Tibial artery (tissue), 4 donors: ENCODE results near the gene TRIM66.
A peak's percentile ranks its signal among the peaks of the same experiment; 100 is the strongest.

Experiments
- DNase-seq, 2 donors: peaks; one replicate each; pipeline ENCODE4 v3.0.0-alpha.2; 2019
- H3K27ac ChIP-seq, 2 donors: fragments of 200-600 bp; sonication (generic) in 1 of 2; 1 replicate in 1 of 2; 2 replicates in 1 of 2; pipeline ENCODE4 v1.5.1; 2018 to 2019; ENCODE audit warnings: mild to moderate bottlenecking in 1 of 2
- H3K27me3 ChIP-seq, 2 donors: fragments of 200-600 bp; sonication (generic) in 1 of 2; one replicate each; pipeline versions ENCODE4 v1.5.1 to v1.6.0; 2016 to 2019
- H3K36me3 ChIP-seq, 3 donors: fragments of 200-600 bp; sonication (generic) in 2 of 3; one replicate each; pipeline ENCODE4 v1.5.1; 2016 to 2019; ENCODE audit warnings: mild to moderate bottlenecking in 2 of 3
- H3K4me1 ChIP-seq, 4 donors: fragments of 200-600 bp; sonication (generic) in 2 of 4; 1 replicate in 3 of 4; 2 replicates in 1 of 4; pipeline ENCODE4 v1.5.1; 2016 to 2019
- H3K4me3 ChIP-seq, 2 donors: fragments of 200-600 bp; sonication (generic) in 1 of 2; 1 replicate in 1 of 2; 2 replicates in 1 of 2; pipeline ENCODE4 v1.5.1; 2018 to 2019; ENCODE audit warnings: mild to moderate bottlenecking in 2 of 2
- H3K9me3 ChIP-seq, 3 donors: fragments of 200-600 bp; sonication (generic) in 1 of 3; one replicate each; pipeline ENCODE4 v1.5.1; 2016 to 2019
- CTCF ChIP-seq, 2 experiments: fragments of 200-600 bp in 1 of 2; fragments of 450-650 bp in 1 of 2; IDR thresholded peaks; one replicate each; pipeline ENCODE4 v1.5.1; 2017 to 2019; ENCODE audit warnings: antibody characterized with exemption in 2 of 2, mild to moderate bottlenecking in 1 of 2, moderate library complexity in 1 of 2
- intact Hi-C: fragments of 100-400 bp; cut with DNase I; formaldehyde crosslinking; loops from one replicate; pipeline ENCODE4 v1.15.0; 2023; ENCODE audit warnings: low total_unique reads

Gene TRIM66

GRCh38 chr11:8682303-8683114 lies at the start of gene TRIM66, which contains the start of gene RPL27A:
TRIM66 (minus strand) TSS chr11:8682665; CDS start chr11:8672274, 10,391 bp downstream.
RPL27A (plus strand) TSS chr11:8682792; CDS start chr11:8682814, 22 bp downstream.
- peak within 1 kb of the TSS; percentile 91 to 97 for H3K27ac ChIP-seq
- H3K4me1 ChIP-seq, result peaks cover 4 to 28% (median 21%) of the 10 kb centered on the region in 4 donors
- H3K4me3 ChIP-seq, result peak within 1 kb of the TSS; percentile 86 to 91
- H3K36me3 ChIP-seq, result peaks cover 27 to 49% (median 46%) of the 10 kb centered on the region in 3 donors
- no peaks in the 10 kb centered on the region for H3K9me3 ChIP-seq
- TF ChIP-seq CTCF (IDR thresholded peaks at IDR 0.05), result peak in 1 of 2 experiments; percentile 40
- intact Hi-C loops, result loop anchor here (5.0 to 10.0 kb wide), 2 partner anchors 130 to 282 kb away; partner anchors contain the start of gene TMEM9B
- no peaks in the 10 kb centered on the region for H3K27me3 ChIP-seq
- peak; percentile 95 to 99 for DNase-seq

- Histone ChIP-seq H3K9me3 (no peaks in the 10 kb centered on the region), H3K27me3 (no peaks in the 10 kb centered on the region), H3K4me1 (peaks cover 5 to 72% (median 64%) of the 10 kb centered on the region in 4 donors), H3K4me3 (no peak overlapping the region), H3K36me3 (peaks cover 3 to 21% (median 11%) of the 10 kb centered on the region in 3 donors), H3K27ac (peak overlapping the region; percentile 66 to 75)
- no peak for DNase-seq
- no peak for TF ChIP-seq CTCF (IDR thresholded peaks at IDR 0.05)
- intact Hi-C loops, result no loop called here
Observed at GRCh38 chr11:8731647-8732323, 49.3 kb upstream of the TRIM66 start.

- peaks cover 5 to 74% (median 67%) of the 10 kb centered on the region in 4 donors for H3K4me1 ChIP-seq
- DNase-seq, result no peak
- TF ChIP-seq CTCF (IDR thresholded peaks at IDR 0.05), result no peak
- intact Hi-C loops, result no loop called here
- H3K4me3 ChIP-seq, result no peak overlapping the region
- H3K36me3 ChIP-seq, result peaks cover 5 to 20% (median 15%) of the 10 kb centered on the region in 3 donors
- H3K27me3 ChIP-seq, result no peaks in the 10 kb centered on the region
- peak overlapping the region; percentile 66 to 75 for H3K27ac ChIP-seq
- H3K9me3 ChIP-seq, result no peaks in the 10 kb centered on the region
Observed at GRCh38 chr11:8730697-8731020, 48.2 kb upstream of the TRIM66 start.

- no peak for TF ChIP-seq CTCF (IDR thresholded peaks at IDR 0.05)
- peak in 1 of 2 donors; percentile 59 for DNase-seq
- Histone ChIP-seq H3K4me1 (peaks cover 5 to 74% (median 65%) of the 10 kb centered on the region in 4 donors), H3K9me3 (no peaks in the 10 kb centered on the region), H3K27ac (peak overlapping the region; percentile 66 to 75), H3K36me3 (peaks cover 8 to 20% (median 16%) of the 10 kb centered on the region in 3 donors), H3K4me3 (no peak overlapping the region), H3K27me3 (no peaks in the 10 kb centered on the region)
- intact Hi-C loops, result no loop called here
Observed at GRCh38 chr11:8729837-8730696, 47.6 kb upstream of the TRIM66 start.

GRCh38 chr11:8729067-8729466 lies 46.6 kb upstream of the TRIM66 start:
- H3K36me3 ChIP-seq, result peaks cover 14 to 20% (median 16%) of the 10 kb centered on the region in 3 donors
- intact Hi-C loops, result no loop called here
- no peaks in the 10 kb centered on the region for H3K27me3 ChIP-seq
- peak overlapping the region; percentile 41 to 55 for H3K27ac ChIP-seq
- TF ChIP-seq CTCF (IDR thresholded peaks at IDR 0.05), result no peak
- H3K4me3 ChIP-seq, result no peak overlapping the region
- no peak for DNase-seq
- peaks cover 5 to 74% (median 65%) of the 10 kb centered on the region in 4 donors for H3K4me1 ChIP-seq
- no peaks in the 10 kb centered on the region for H3K9me3 ChIP-seq
